Measurements from ENCODE around the gene DAW1. TPM values are rescaled to one million over a fixed set of nuclear protein-coding genes. Genes with fewer than 3 reads are reported as not detected.

DAW1 gene
- total RNA-seq, 1 experiment from 2014 or later = 0.48 TPM

- peak; percentile 45 for DNase-seq (ENCODE audit: low read depth)
These were observed 9.1 kb upstream of the DAW1 start for GRCh38 chr2:227862227-227862740.

- peak; percentile 89 for DNase-seq (ENCODE audit: low read depth)
These were observed 8.5 kb upstream of the DAW1 start for GRCh38 chr2:227862741-227863588.

GRCh38 chr2:227864161-227864756 is 7.2 kb upstream of the DAW1 start:
- peak; percentile 31 for DNase-seq (ENCODE audit: low read depth)

GRCh38 chr2:227865291-227865690 is 6.1 kb upstream of the DAW1 start:
- DNase-seq (ENCODE audit: low read depth) = no peak

- DNase-seq (ENCODE audit: low read depth) = no peak
These were observed 4.0 kb upstream of the DAW1 start for GRCh38 chr2:227867386-227867785.

- DNase-seq (ENCODE audit: low read depth) = peak; percentile 75
These were observed 589 bp upstream of the DAW1 start for GRCh38 chr2:227870710-227871374.

GRCh38 chr2:227872676-227873075 is 1.2 kb downstream of the DAW1 start:
- DNase-seq (ENCODE audit: low read depth) = no peak

- DNase-seq (ENCODE audit: low read depth) = no peak
These were observed 4.9 kb downstream of the DAW1 start for GRCh38 chr2:227876300-227876801.

GRCh38 chr2:227877421-227878310 is 6.2 kb downstream of the DAW1 start:
- no peak for DNase-seq (ENCODE audit: low read depth)

GRCh38 chr2:227880460-227880859 is 9.0 kb downstream of the DAW1 start:
- DNase-seq (ENCODE audit: low read depth) = no peak

GRCh38 chr2:227881866-227882517 is 10.6 kb downstream of the DAW1 start:
- peak; percentile 23 for DNase-seq (ENCODE audit: low read depth)

GRCh38 chr2:227884511-227884947 is 13.1 kb downstream of the DAW1 start:
- peak; percentile 73 for DNase-seq (ENCODE audit: low read depth)

GRCh38 chr2:227886149-227886548 is 14.7 kb downstream of the DAW1 start:
- no peak for DNase-seq (ENCODE audit: low read depth)

- DNase-seq (ENCODE audit: low read depth) = peak; percentile 26
These were observed 16.9 kb downstream of the DAW1 start for GRCh38 chr2:227888289-227888688.

- DNase-seq (ENCODE audit: low read depth) = no peak
These were observed 17.9 kb downstream of the DAW1 start for GRCh38 chr2:227889336-227889735.

GRCh38 chr2:227890495-227891079 is 19.2 kb downstream of the DAW1 start:
- DNase-seq (ENCODE audit: low read depth) = peak; percentile 54

- DNase-seq (ENCODE audit: low read depth) = no peak
These were observed 20.2 kb downstream of the DAW1 start for GRCh38 chr2:227891673-227892072.

GRCh38 chr2:227903381-227903780 is 31.9 kb downstream of the DAW1 start:
- DNase-seq (ENCODE audit: low read depth) = no peak

GRCh38 chr2:227906991-227907390 is 35.6 kb downstream of the DAW1 start:
- DNase-seq (ENCODE audit: low read depth) = no peak
